Left ventricle myocardium inferior (tissue), 1 donor: ENCODE data around the gene RNF183. TPM values are rescaled to one million over a fixed set of nuclear protein-coding genes. Genes with fewer than 3 reads are reported as not detected.

Experiments used
- DNase-seq: peaks from one replicate; pipeline ENCODE4 v3.0.0-alpha.2; 2020
- H3K27ac ChIP-seq: fragments of 200-600 bp; replicated peaks from 2 replicates; pipeline ENCODE4 v1.8.0; 2021
- H3K27me3 ChIP-seq: fragments of 200-600 bp; 2 replicates; pipeline ENCODE4 v1.8.0; 2021; ENCODE audit warnings: low read depth
- H3K36me3 ChIP-seq: fragments of 200-600 bp; 2 replicates; pipeline ENCODE4 v1.8.0; 2021
- H3K4me1 ChIP-seq: fragments of 200-600 bp; 2 replicates; pipeline ENCODE4 v1.8.0; 2021
- H3K4me3 ChIP-seq: fragments of 200-600 bp; 2 replicates; pipeline ENCODE4 v1.8.0; 2021; ENCODE audit warnings: mild to moderate bottlenecking, moderate library complexity
- H3K9me3 ChIP-seq: fragments of 200-600 bp; replicated peaks from 2 replicates; pipeline ENCODE4 v1.8.0; 2021
- CTCF ChIP-seq: fragments of 200-600 bp; IDR thresholded peaks from 2 replicates; pipeline ENCODE4 v1.8.0; 2021; ENCODE audit warnings: antibody characterized with exemption, mild to moderate bottlenecking, borderline replicate concordance
- intact Hi-C: fragments of 100-400 bp; cut with micrococcal nuclease; formaldehyde crosslinking; loops from one replicate; pipeline ENCODE4 v1.11.0; 2022
- long read RNA-seq: library from polyadenylated mRNA; unstranded; transcript quantifications from one replicate; pipeline ENCODE4 v2.0.0, GENCODE V29; 2021
- total RNA-seq: library from RNA; stranded (reverse); fragmentation: NEBNext Ultra II Directional; extraction: Animal tissue kit (Norgen Biotek cat#: 25700); gene quantifications from one replicate; pipeline ENCODE4 v1.2.1, GENCODE V29; 2021
- donor health status: DM: no; HTN: yes; CAD: no; lungs with severe emphysema.

Gene RNF183
- total RNA-seq, result not detected
- long read RNA-seq, result 0 reads

- no peak for TF ChIP-seq CTCF
- no peak for DNase-seq
- Histone ChIP-seq H3K4me3 (no peak within 1 kb of the TSS), H3K27me3 (no peaks in the 10 kb centered on the region), H3K27ac (no peak within 1 kb of the TSS), H3K9me3 (no peaks in the 10 kb centered on the region), H3K36me3 (no peaks in the 10 kb centered on the region), H3K4me1 (no peaks in the 10 kb centered on the region)
- intact Hi-C loops, result no loop called here
Measured at GRCh38 chr9:113302792-113303418, at the start of gene RNF183. Gene RNF183, minus strand, starts transcription at chr9:113303376. Its CDS starts 5,192 bp downstream, at chr9:113298184.

- intact Hi-C loops, result no loop called here
- H3K27ac ChIP-seq, result no peak overlapping the region
- peaks cover 12% of the 10 kb centered on the region for H3K4me1 ChIP-seq
- H3K4me3 ChIP-seq, result no peak overlapping the region
- peaks cover 68% of the 10 kb centered on the region for H3K27me3 ChIP-seq
- DNase-seq, result no peak
- no peaks in the 10 kb centered on the region for H3K36me3 ChIP-seq
- H3K9me3 ChIP-seq, result no peaks in the 10 kb centered on the region
- TF ChIP-seq CTCF, result no peak
Measured at GRCh38 chr9:113352411-113352810, 49.2 kb upstream of the RNF183 start.

- intact Hi-C loops, result no loop called here
- Histone ChIP-seq H3K36me3 (no peaks in the 10 kb centered on the region), H3K27ac (no peak overlapping the region), H3K4me3 (no peak overlapping the region), H3K4me1 (peaks cover 12% of the 10 kb centered on the region), H3K27me3 (peaks cover 68% of the 10 kb centered on the region), H3K9me3 (no peaks in the 10 kb centered on the region)
- TF ChIP-seq CTCF, result no peak
- no peak for DNase-seq
Measured at GRCh38 chr9:113352006-113352405, 48.8 kb upstream of the RNF183 start.

GRCh38 chr9:113350937-113351336, 47.8 kb upstream of the RNF183 start:
- H3K27ac ChIP-seq, result no peak overlapping the region
- peaks cover 12% of the 10 kb centered on the region for H3K4me1 ChIP-seq
- no peak for TF ChIP-seq CTCF
- H3K27me3 ChIP-seq, result peaks cover 61% of the 10 kb centered on the region
- H3K36me3 ChIP-seq, result no peaks in the 10 kb centered on the region
- intact Hi-C loops, result no loop called here
- H3K4me3 ChIP-seq, result no peak overlapping the region
- H3K9me3 ChIP-seq, result no peaks in the 10 kb centered on the region
- no peak for DNase-seq

GRCh38 chr9:113350107-113350661, 47.0 kb upstream of the RNF183 start:
- peaks cover 12% of the 10 kb centered on the region for H3K4me1 ChIP-seq
- H3K9me3 ChIP-seq, result no peaks in the 10 kb centered on the region
- H3K36me3 ChIP-seq, result no peaks in the 10 kb centered on the region
- DNase-seq, result no peak
- intact Hi-C loops, result no loop called here
- H3K27ac ChIP-seq, result no peak overlapping the region
- H3K4me3 ChIP-seq, result peak overlapping the region; percentile 67
- H3K27me3 ChIP-seq, result peaks cover 53% of the 10 kb centered on the region
- no peak for TF ChIP-seq CTCF
